ENCODE data around the gene CCL26. TPM values are rescaled to one million over a fixed set of nuclear protein-coding genes. Genes with fewer than 3 reads are reported as not detected.

The CCL26 gene, protein sequence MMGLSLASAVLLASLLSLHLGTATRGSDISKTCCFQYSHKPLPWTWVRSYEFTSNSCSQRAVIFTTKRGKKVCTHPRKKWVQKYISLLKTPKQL
- polyA plus RNA-seq (2013, experiment 1 of 2) = 2.6 TPM
- 2.3 TPM for polyA plus RNA-seq (2013, experiment 2 of 2)

DNA sequence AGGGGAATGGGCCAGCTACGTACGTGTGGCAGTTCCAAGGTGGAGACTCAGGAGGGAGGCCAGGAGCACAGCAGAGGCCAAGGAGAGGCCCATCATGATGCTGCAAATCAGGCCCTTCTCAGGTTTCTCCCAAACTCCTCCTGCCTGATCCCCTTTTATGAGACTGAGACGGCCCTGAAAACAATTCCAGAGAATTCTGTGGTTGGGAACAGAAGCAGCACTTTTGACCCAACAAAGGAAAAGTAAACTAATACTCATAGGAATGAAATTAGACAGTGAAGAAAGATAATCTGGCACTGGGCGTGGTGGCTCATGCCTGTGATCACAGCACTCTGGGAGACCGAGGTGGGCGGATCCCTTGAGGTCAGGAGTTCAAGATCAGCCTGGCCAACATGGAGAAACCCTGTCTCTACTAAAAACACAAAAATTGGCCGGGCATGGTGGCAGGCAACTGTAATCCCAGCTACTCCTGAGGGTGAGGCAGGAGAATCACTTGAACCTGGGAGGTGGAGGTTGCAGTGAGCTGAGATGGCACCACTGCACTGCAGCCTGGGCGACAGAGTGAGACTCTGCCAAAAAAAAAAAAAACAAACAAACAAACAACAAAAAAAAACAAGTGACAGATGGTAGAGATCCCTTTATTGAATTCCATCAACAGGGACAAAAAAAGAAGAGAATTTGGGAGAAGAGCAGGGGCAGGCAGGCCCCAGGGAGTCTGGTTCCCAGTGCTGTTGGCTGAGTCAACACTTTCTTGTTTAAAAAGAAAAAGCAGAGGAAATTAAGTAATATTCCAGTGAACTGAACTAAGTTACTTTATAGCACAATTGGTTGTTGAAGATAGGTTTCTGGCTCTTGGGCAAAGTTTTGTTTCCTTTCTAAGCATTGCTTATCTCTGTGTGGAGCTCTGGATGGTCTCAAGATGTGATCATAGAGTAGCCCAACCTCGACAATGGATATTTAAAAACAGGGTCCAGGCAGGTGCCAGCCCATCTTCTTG lies at the start of gene CCL26:
Gene CCL26, minus strand, starts transcription at position 131 of the 997 bp plus-strand sequence. Its CDS starts 35 bp downstream, at position 96.
- Histone ChIP-seq H2AK5ac (ENCODE audit: low read length, severe bottlenecking) (peak within 1 kb of the TSS; percentile 54), H3K9me3 (ENCODE audit: control insufficient read depth, low read length) (no peaks in the 10 kb centered on the region), H3K4ac (ENCODE audit: low read depth in 1 of 2, low read length in 2 of 2) (peak within 1 kb of the TSS; percentile 26 to 41), H2AFZ (ENCODE audit: low read depth, low read length) (no peak within 1 kb of the TSS), H3K23ac (ENCODE audit: low read length in 2 of 2) (no peak within 1 kb of the TSS), H2BK5ac (ENCODE audit: low read depth, low read length, poor library complexity, severe bottlenecking) (no peak within 1 kb of the TSS), H3K4me3 (ENCODE audit: insufficient read depth in 1 of 2, low read depth in 1 of 2, low read length in 2 of 2) (no peak within 1 kb of the TSS), H2BK12ac (ENCODE audit: low read length in 2 of 2) (peak within 1 kb of the TSS in 1 of 2 experiments; percentile 65), H2BK120ac (ENCODE audit: low read depth, low read length) (no peak within 1 kb of the TSS), H3K79me1 (replicated peaks; ENCODE audit: low read length, poor library complexity, severe bottlenecking) (no peaks in the 10 kb centered on the region), H3K4me1 (ENCODE audit: control insufficient read depth, insufficient read depth, low read depth, low read length) (peaks cover 7% of the 10 kb centered on the region), H2BK15ac (ENCODE audit: low read depth, poor library complexity, severe bottlenecking) (no peak within 1 kb of the TSS), H3K14ac (ENCODE audit: low read length in 2 of 2) (peak within 1 kb of the TSS in 1 of 2 experiments; percentile 11), H3K4me2 (ENCODE audit: low read length, poor library complexity, severe bottlenecking) (no peak within 1 kb of the TSS), H3K27me3 (ENCODE audit: control insufficient read depth in 1 of 2, insufficient read depth in 1 of 2, low read length in 2 of 2) (no peaks in the 10 kb centered on the region), H4K8ac (ENCODE audit: low read length) (peak within 1 kb of the TSS; percentile 47), H3K9ac (ENCODE audit: low read length) (peak within 1 kb of the TSS; percentile 80), H3K18ac (ENCODE audit: low read depth in 1 of 2, low read length in 2 of 2) (peak within 1 kb of the TSS; percentile 8 to 29), H3K27ac (ENCODE audit: low read length, poor library complexity, severe bottlenecking) (no peak within 1 kb of the TSS), H4K91ac (ENCODE audit: low read length) (no peak within 1 kb of the TSS), H3K36me3 (ENCODE audit: control insufficient read depth in 1 of 2, insufficient read depth in 2 of 2, low read depth in 1 of 2, low read length in 2 of 2) (no peaks in the 10 kb centered on the region)
- WGBS = 71% methylated on average over 8 of the region's 9 CpGs
- peak; percentile 71 for DNase-seq

DNA sequence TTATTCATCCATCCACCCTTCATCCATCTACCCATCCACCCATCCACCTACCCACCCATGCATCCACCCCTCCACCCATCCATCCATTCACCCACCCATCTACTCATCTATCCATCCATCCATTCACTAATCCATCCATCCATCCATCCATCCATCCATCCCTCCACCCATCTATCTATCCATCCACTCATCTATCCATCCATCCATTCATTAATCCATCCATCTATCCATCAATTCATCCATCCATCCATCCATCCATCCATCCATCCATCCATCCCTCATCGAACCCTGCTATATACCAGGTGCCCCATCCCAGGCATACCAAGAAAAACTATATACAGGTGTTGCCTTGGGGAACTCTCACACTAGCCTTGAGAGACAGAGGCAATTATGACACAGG lies 48.7 kb upstream of the CCL26 start:
- Histone ChIP-seq H3K18ac (ENCODE audit: low read depth in 1 of 2, low read length in 2 of 2) (no peak overlapping the region), H2BK5ac (ENCODE audit: low read depth, low read length, poor library complexity, severe bottlenecking) (no peak overlapping the region), H3K4ac (ENCODE audit: low read depth in 1 of 2, low read length in 2 of 2) (no peak overlapping the region), H3K4me3 (ENCODE audit: insufficient read depth in 1 of 2, low read depth in 1 of 2, low read length in 2 of 2) (no peak overlapping the region), H2BK12ac (ENCODE audit: low read length in 2 of 2) (no peak overlapping the region), H3K27ac (ENCODE audit: low read length, poor library complexity, severe bottlenecking) (no peak overlapping the region), H3K14ac (ENCODE audit: low read length in 2 of 2) (no peak overlapping the region), H2BK15ac (ENCODE audit: low read depth, poor library complexity, severe bottlenecking) (no peak overlapping the region), H3K27me3 (ENCODE audit: control insufficient read depth in 1 of 2, insufficient read depth in 1 of 2, low read length in 2 of 2) (peaks cover 17 to 35% of the 10 kb centered on the region in 2 experiments), H2BK120ac (ENCODE audit: low read depth, low read length) (no peak overlapping the region), H2AFZ (ENCODE audit: low read depth, low read length) (no peak overlapping the region), H3K9ac (ENCODE audit: low read length) (no peak overlapping the region), H2AK5ac (ENCODE audit: low read length, severe bottlenecking) (no peak overlapping the region), H3K4me1 (ENCODE audit: control insufficient read depth, insufficient read depth, low read depth, low read length) (no peaks in the 10 kb centered on the region), H3K4me2 (ENCODE audit: low read length, poor library complexity, severe bottlenecking) (no peak overlapping the region), H3K23ac (ENCODE audit: low read length in 2 of 2) (no peak overlapping the region), H3K9me3 (ENCODE audit: control insufficient read depth, low read length) (no peaks in the 10 kb centered on the region), H3K36me3 (ENCODE audit: control insufficient read depth in 1 of 2, insufficient read depth in 2 of 2, low read depth in 1 of 2, low read length in 2 of 2) (no peaks in the 10 kb centered on the region), H4K91ac (ENCODE audit: low read length) (no peak overlapping the region), H3K79me1 (replicated peaks; ENCODE audit: low read length, poor library complexity, severe bottlenecking) (no peaks in the 10 kb centered on the region), H4K8ac (ENCODE audit: low read length) (no peak overlapping the region)
- WGBS = 83% methylated on average over 1 of the region's 1 CpG
- DNase-seq = no peak

DNA sequence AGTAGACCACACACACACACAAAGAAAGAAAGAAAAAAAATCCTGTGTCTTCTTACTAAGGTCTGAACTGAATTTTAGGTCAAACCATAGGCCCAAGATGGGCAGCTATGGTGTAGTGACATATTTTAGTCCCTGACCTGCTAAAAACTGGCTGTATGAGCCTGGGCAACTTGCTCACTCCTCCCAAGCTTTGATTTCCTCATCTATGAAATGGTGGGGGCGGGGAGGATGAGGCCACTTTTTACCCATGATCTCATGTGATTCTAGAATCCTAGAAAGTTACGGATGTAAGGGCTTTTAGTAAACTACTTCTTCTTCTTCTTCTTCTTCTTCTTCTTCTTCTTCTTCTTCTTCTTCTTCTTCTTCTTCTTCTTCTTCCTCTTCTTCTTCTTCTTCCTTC lies 47.7 kb upstream of the CCL26 start:
- peaks cover 27 to 31% of the 10 kb centered on the region in 2 experiments for H3K27me3 ChIP-seq (ENCODE audit: control insufficient read depth in 1 of 2, insufficient read depth in 1 of 2, low read length in 2 of 2)
- no peaks in the 10 kb centered on the region for H3K36me3 ChIP-seq (ENCODE audit: control insufficient read depth in 1 of 2, insufficient read depth in 2 of 2, low read depth in 1 of 2, low read length in 2 of 2)
- no peak overlapping the region for H2AFZ ChIP-seq (ENCODE audit: low read depth, low read length)
- H4K91ac ChIP-seq (ENCODE audit: low read length) = no peak overlapping the region
- H3K4me2 ChIP-seq (ENCODE audit: low read length, poor library complexity, severe bottlenecking) = no peak overlapping the region
- H3K79me1 ChIP-seq (replicated peaks; ENCODE audit: low read length, poor library complexity, severe bottlenecking) = no peaks in the 10 kb centered on the region
- H2BK15ac ChIP-seq (ENCODE audit: low read depth, poor library complexity, severe bottlenecking) = no peak overlapping the region
- H3K27ac ChIP-seq (ENCODE audit: low read length, poor library complexity, severe bottlenecking) = no peak overlapping the region
- H3K4me1 ChIP-seq (ENCODE audit: control insufficient read depth, insufficient read depth, low read depth, low read length) = no peaks in the 10 kb centered on the region
- no peak overlapping the region for H2BK120ac ChIP-seq (ENCODE audit: low read depth, low read length)
- H3K23ac ChIP-seq (ENCODE audit: low read length in 2 of 2) = no peak overlapping the region
- no peak overlapping the region for H3K14ac ChIP-seq (ENCODE audit: low read length in 2 of 2)
- H2BK5ac ChIP-seq (ENCODE audit: low read depth, low read length, poor library complexity, severe bottlenecking) = no peak overlapping the region
- no peaks in the 10 kb centered on the region for H3K9me3 ChIP-seq (ENCODE audit: control insufficient read depth, low read length)
- DNase-seq = no peak
- no peak overlapping the region for H2BK12ac ChIP-seq (ENCODE audit: low read length in 2 of 2)
- no peak overlapping the region for H4K8ac ChIP-seq (ENCODE audit: low read length)
- H3K9ac ChIP-seq (ENCODE audit: low read length) = no peak overlapping the region
- H3K18ac ChIP-seq (ENCODE audit: low read depth in 1 of 2, low read length in 2 of 2) = no peak overlapping the region
- H2AK5ac ChIP-seq (ENCODE audit: low read length, severe bottlenecking) = no peak overlapping the region
- no peak overlapping the region for H3K4ac ChIP-seq (ENCODE audit: low read depth in 1 of 2, low read length in 2 of 2)
- WGBS = 100% methylated on average over 1 of the region's 2 CpGs
- no peak overlapping the region for H3K4me3 ChIP-seq (ENCODE audit: insufficient read depth in 1 of 2, low read depth in 1 of 2, low read length in 2 of 2)

DNA sequence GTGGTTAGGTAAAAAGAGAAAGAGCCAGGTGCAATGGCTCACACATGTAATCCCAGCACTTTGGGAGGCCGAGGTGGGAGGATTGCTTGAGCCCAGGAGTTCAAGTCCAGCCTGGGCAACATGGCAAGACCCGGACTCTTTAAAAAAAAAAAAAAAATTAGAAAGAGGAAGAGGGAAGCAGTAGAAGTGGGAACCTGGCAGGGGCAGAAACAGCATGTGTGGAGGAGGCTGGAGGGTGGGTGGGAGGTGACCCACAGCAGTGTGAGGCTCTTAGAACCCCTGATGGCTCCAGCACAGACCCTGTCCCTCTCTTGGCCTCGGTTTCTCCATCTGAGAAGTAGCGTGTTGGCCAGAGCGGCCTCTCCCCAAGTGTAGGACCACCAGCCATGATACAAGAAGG lies 46.5 kb upstream of the CCL26 start:
- Histone ChIP-seq H3K79me1 (replicated peaks; ENCODE audit: low read length, poor library complexity, severe bottlenecking) (no peaks in the 10 kb centered on the region), H3K4ac (ENCODE audit: low read depth in 1 of 2, low read length in 2 of 2) (no peak overlapping the region), H2AFZ (ENCODE audit: low read depth, low read length) (no peak overlapping the region), H3K9ac (ENCODE audit: low read length) (no peak overlapping the region), H3K4me3 (ENCODE audit: insufficient read depth in 1 of 2, low read depth in 1 of 2, low read length in 2 of 2) (peak overlapping the region in 1 of 2 experiments; percentile 15), H2BK5ac (ENCODE audit: low read depth, low read length, poor library complexity, severe bottlenecking) (no peak overlapping the region), H3K18ac (ENCODE audit: low read depth in 1 of 2, low read length in 2 of 2) (no peak overlapping the region), H4K91ac (ENCODE audit: low read length) (no peak overlapping the region), H2AK5ac (ENCODE audit: low read length, severe bottlenecking) (no peak overlapping the region), H3K27ac (ENCODE audit: low read length, poor library complexity, severe bottlenecking) (no peak overlapping the region), H3K23ac (ENCODE audit: low read length in 2 of 2) (no peak overlapping the region), H3K14ac (ENCODE audit: low read length in 2 of 2) (no peak overlapping the region), H2BK120ac (ENCODE audit: low read depth, low read length) (no peak overlapping the region), H3K9me3 (ENCODE audit: control insufficient read depth, low read length) (no peaks in the 10 kb centered on the region), H2BK12ac (ENCODE audit: low read length in 2 of 2) (no peak overlapping the region), H4K8ac (ENCODE audit: low read length) (no peak overlapping the region), H3K4me1 (ENCODE audit: control insufficient read depth, insufficient read depth, low read depth, low read length) (no peaks in the 10 kb centered on the region), H3K36me3 (ENCODE audit: control insufficient read depth in 1 of 2, insufficient read depth in 2 of 2, low read depth in 1 of 2, low read length in 2 of 2) (no peaks in the 10 kb centered on the region), H3K27me3 (ENCODE audit: control insufficient read depth in 1 of 2, insufficient read depth in 1 of 2, low read length in 2 of 2) (peaks cover 29 to 36% of the 10 kb centered on the region in 2 experiments), H2BK15ac (ENCODE audit: low read depth, poor library complexity, severe bottlenecking) (no peak overlapping the region), H3K4me2 (ENCODE audit: low read length, poor library complexity, severe bottlenecking) (no peak overlapping the region)
- 81% methylated on average over 2 of the region's 5 CpGs for WGBS
- no peak for DNase-seq
